HEK293 (cell line): ENCODE results near the gene SFRP5.

Source experiments
- PATZ1 ChIP-seq: fragments of 450-650 bp; formaldehyde crosslinking; IDR thresholded peaks from 2 replicates; pipeline ENCODE4 v1.5.1; 2016; ENCODE audit warnings: missing biosample characterization, missing genetic modification characterization
- YY1 ChIP-seq: fragments of 450-650 bp; formaldehyde crosslinking; IDR thresholded peaks from 2 replicates; pipeline ENCODE4 v1.5.1; 2018; ENCODE audit warnings: missing biosample characterization, missing genetic modification characterization
- ZBTB1 ChIP-seq: fragments of 450-650 bp; formaldehyde crosslinking; IDR thresholded peaks from 2 replicates; pipeline ENCODE4 v1.5.1; 2016; ENCODE audit warnings: missing biosample characterization, missing genetic modification characterization
- ZBTB26 ChIP-seq: fragments of 450-650 bp; formaldehyde crosslinking; optimal IDR thresholded peaks from 2 replicates; pipeline ENCODE3; 2016; ENCODE audit warnings: missing biosample characterization, mild to moderate bottlenecking, missing genetic modification characterization
- ZNF16 ChIP-seq: fragments of 450-650 bp; formaldehyde crosslinking; IDR thresholded peaks from 2 replicates; pipeline ENCODE4 v1.5.1; 2016; ENCODE audit warnings: low read depth, missing biosample characterization, missing genetic modification characterization
- ZNF174 ChIP-seq: fragments of 450-650 bp; formaldehyde crosslinking; IDR thresholded peaks from 2 replicates; pipeline ENCODE4 v1.5.0; 2017; ENCODE audit warnings: missing biosample characterization, mild to moderate bottlenecking, missing genetic modification characterization
- ZNF274 ChIP-seq, 2 experiments: fragments of 200-500 bp in 1 of 2; fragments of 450-650 bp in 1 of 2; sonication (Bioruptor generic) in 1 of 2; formaldehyde crosslinking in 1 of 2; IDR thresholded peaks; 2 replicates each; pipeline versions ENCODE4 v1.5.1 to v1.6.1; 2014 to 2016; ENCODE audit warnings: borderline replicate concordance in 1 of 2, inconsistent platforms in 1 of 2, low read length in 1 of 2, missing biosample characterization in 1 of 2, missing genetic modification characterization in 1 of 2
- ZNF549 ChIP-seq: fragments of 450-650 bp; IDR thresholded peaks from 2 replicates; pipeline ENCODE4 v1.5.1; 2018; ENCODE audit warnings: missing biosample characterization, missing genetic modification characterization, mild to moderate bottlenecking, inconsistent platforms, moderate library complexity
- ZNF777 ChIP-seq: fragments of 450-650 bp; formaldehyde crosslinking; IDR thresholded peaks from 2 replicates; pipeline ENCODE4 v1.5.1; 2017; ENCODE audit warnings: missing biosample characterization, missing genetic modification characterization, borderline replicate concordance
- ZNF843 ChIP-seq: fragments of 450-650 bp; formaldehyde crosslinking; IDR thresholded peaks from 2 replicates; pipeline ENCODE4 v1.5.1; 2016; ENCODE audit warnings: missing biosample characterization, missing genetic modification characterization
- ZSCAN30 ChIP-seq: fragments of 450-650 bp; IDR thresholded peaks from 2 replicates; pipeline ENCODE4 v1.5.1; 2018; ENCODE audit warnings: missing biosample characterization, mild to moderate bottlenecking, missing genetic modification characterization, moderate library complexity
- TF ChIP-seq, protein P1 (sequence below): fragments of 450-650 bp; formaldehyde crosslinking; IDR thresholded peaks from 2 replicates; pipeline ENCODE4 v1.5.1; 2016; ENCODE audit warnings: missing biosample characterization, missing genetic modification characterization
- TF ChIP-seq, protein P2 (sequence below): fragments of 450-650 bp; formaldehyde crosslinking; IDR thresholded peaks from 2 replicates; pipeline ENCODE4 v1.5.1; 2016; ENCODE audit warnings: missing biosample characterization, missing genetic modification characterization

DNA sequence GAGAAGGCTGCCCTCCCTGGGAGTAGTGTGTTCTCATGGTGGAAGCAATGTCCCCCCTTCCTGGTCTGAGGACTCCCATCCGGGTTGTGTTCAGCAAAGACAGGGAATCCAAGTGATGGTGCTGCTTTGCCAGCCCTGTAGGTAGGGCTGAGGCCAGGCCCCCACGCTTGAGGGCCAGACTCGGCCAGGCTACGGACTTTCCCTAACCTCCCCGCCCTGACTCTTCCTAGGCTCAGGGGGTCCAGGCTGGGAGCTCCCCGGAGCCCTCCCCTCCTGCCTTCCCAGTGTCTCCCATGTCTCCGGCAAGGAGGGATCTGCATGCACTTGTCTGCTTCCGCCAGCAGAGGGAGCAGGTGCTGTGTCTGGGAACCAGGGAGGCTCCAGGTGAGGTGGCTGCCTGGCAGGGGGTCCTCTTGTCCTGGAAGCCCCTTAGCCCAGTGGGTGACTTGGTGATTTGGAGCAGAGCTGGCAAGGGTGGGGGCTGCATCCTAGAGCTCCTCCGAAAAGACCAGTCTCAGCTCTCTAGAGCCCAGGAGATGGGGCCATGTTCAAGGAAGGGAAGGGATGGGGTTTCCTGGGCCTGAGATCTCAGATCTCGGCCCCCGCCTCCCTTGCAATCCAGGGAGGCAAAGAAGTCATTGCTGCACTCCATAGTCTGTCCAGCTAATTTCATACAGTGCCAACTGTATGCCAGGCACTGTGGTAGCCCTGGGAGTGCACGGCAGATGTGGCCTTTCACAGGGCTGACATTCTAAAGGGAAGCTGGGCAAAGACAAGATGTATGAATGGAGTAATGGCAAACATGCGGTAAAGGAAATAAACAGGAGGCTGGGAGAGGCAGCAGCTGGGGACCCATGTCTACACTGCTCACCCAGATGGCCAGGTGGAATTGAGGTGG is 20.3 kb upstream of the SFRP5 start:
- TF ChIP-seq ZNF549 (no peak), YY1 (tag by site-specific recombination) (no peak), ZNF16 (tag by site-specific recombination) (no peak), ZBTB1 (no peak), PATZ1 (tag by site-specific recombination) (peak; percentile 41; the same call in 1 of the 2 replicates), ZNF777 (tag by site-specific recombination) (no peak), ZSCAN30 (tag by site-specific recombination) (peak; percentile 40), ZNF274 (IDR thresholded peaks at IDR 0.05; ENCODE audit: low read length) (no peak), ZNF274 (tag by site-specific recombination; IDR thresholded peaks at IDR 0.05; ENCODE audit: borderline replicate concordance) (no peak), ZNF174 (tag by site-specific recombination) (no peak), ZBTB26 (tag by site-specific recombination) (no peak), ZNF843 (tag by site-specific recombination) (no peak)
- TF ChIP-seq, protein P1, sequence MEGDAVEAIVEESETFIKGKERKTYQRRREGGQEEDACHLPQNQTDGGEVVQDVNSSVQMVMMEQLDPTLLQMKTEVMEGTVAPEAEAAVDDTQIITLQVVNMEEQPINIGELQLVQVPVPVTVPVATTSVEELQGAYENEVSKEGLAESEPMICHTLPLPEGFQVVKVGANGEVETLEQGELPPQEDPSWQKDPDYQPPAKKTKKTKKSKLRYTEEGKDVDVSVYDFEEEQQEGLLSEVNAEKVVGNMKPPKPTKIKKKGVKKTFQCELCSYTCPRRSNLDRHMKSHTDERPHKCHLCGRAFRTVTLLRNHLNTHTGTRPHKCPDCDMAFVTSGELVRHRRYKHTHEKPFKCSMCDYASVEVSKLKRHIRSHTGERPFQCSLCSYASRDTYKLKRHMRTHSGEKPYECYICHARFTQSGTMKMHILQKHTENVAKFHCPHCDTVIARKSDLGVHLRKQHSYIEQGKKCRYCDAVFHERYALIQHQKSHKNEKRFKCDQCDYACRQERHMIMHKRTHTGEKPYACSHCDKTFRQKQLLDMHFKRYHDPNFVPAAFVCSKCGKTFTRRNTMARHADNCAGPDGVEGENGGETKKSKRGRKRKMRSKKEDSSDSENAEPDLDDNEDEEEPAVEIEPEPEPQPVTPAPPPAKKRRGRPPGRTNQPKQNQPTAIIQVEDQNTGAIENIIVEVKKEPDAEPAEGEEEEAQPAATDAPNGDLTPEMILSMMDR (tag by site-specific recombination) = peak; percentile 84
- TF ChIP-seq, protein P2, sequence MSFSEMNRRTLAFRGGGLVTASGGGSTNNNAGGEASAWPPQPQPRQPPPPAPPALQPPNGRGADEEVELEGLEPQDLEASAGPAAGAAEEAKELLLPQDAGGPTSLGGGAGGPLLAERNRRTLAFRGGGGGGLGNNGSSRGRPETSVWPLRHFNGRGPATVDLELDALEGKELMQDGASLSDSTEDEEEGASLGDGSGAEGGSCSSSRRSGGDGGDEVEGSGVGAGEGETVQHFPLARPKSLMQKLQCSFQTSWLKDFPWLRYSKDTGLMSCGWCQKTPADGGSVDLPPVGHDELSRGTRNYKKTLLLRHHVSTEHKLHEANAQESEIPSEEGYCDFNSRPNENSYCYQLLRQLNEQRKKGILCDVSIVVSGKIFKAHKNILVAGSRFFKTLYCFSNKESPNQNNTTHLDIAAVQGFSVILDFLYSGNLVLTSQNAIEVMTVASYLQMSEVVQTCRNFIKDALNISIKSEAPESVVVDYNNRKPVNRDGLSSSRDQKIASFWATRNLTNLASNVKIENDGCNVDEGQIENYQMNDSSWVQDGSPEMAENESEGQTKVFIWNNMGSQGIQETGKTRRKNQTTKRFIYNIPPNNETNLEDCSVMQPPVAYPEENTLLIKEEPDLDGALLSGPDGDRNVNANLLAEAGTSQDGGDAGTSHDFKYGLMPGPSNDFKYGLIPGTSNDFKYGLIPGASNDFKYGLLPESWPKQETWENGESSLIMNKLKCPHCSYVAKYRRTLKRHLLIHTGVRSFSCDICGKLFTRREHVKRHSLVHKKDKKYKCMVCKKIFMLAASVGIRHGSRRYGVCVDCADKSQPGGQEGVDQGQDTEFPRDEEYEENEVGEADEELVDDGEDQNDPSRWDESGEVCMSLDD = no peak
